HEK293 (cell line): ENCODE measurements around the gene RBM20.
A peak's percentile ranks its signal among the peaks of the same experiment; 100 is the strongest.

Experiments used
- GLIS2 ChIP-seq: fragments of 450-650 bp; formaldehyde crosslinking; IDR thresholded peaks from 2 replicates; pipeline ENCODE4 v1.5.1; 2016; ENCODE audit warnings: missing biosample characterization, missing genetic modification characterization
- KLF10 ChIP-seq: fragments of 450-650 bp; IDR thresholded peaks from 2 replicates; pipeline ENCODE4 v1.5.1; 2018; ENCODE audit warnings: missing biosample characterization, mild to moderate bottlenecking, missing genetic modification characterization
- KLF9 ChIP-seq: fragments of 450-650 bp; formaldehyde crosslinking; IDR thresholded peaks from 2 replicates; pipeline ENCODE4 v1.5.1; 2016; ENCODE audit warnings: missing biosample characterization, missing genetic modification characterization, low read depth
- ZBTB17 ChIP-seq: fragments of 450-650 bp; formaldehyde crosslinking; IDR thresholded peaks from 2 replicates; pipeline ENCODE4 v1.5.1; 2016; ENCODE audit warnings: missing biosample characterization, missing genetic modification characterization
- ZFP37 ChIP-seq: fragments of 450-650 bp; formaldehyde crosslinking; IDR thresholded peaks from 2 replicates; pipeline ENCODE4 v1.5.1; 2016; ENCODE audit warnings: missing biosample characterization, missing genetic modification characterization
- ZIC2 ChIP-seq: fragments of 450-650 bp; formaldehyde crosslinking; IDR thresholded peaks from 2 replicates; pipeline ENCODE4 v1.5.1; 2016; ENCODE audit warnings: missing biosample characterization, missing genetic modification characterization
- ZNF175 ChIP-seq: fragments of 450-650 bp; formaldehyde crosslinking; IDR thresholded peaks from 2 replicates; pipeline ENCODE4 v1.5.1; 2016; ENCODE audit warnings: missing biosample characterization, missing genetic modification characterization
- ZNF292 ChIP-seq: fragments of 450-650 bp; formaldehyde crosslinking; IDR thresholded peaks from 2 replicates; pipeline ENCODE4 v1.5.1; 2016; ENCODE audit warnings: low read depth, missing biosample characterization, missing genetic modification characterization, borderline replicate concordance
- ZNF510 ChIP-seq: fragments of 450-650 bp; formaldehyde crosslinking; IDR thresholded peaks from 2 replicates; pipeline ENCODE4 v1.5.1; 2018; ENCODE audit warnings: mild to moderate bottlenecking, missing genetic modification characterization, missing biosample characterization; ENCODE audit not compliant: insufficient replicate concordance
- ZNF585B ChIP-seq: fragments of 450-650 bp; formaldehyde crosslinking; IDR thresholded peaks from 2 replicates; pipeline ENCODE4 v1.5.1; 2016; ENCODE audit warnings: missing biosample characterization, missing genetic modification characterization
- ZNF664 ChIP-seq: fragments of 450-650 bp; formaldehyde crosslinking; IDR thresholded peaks from 2 replicates; pipeline ENCODE4 v1.5.1; 2016; ENCODE audit warnings: missing biosample characterization, missing genetic modification characterization
- TF ChIP-seq, protein P1 (sequence below): fragments of 450-650 bp; formaldehyde crosslinking; IDR thresholded peaks from 2 replicates; pipeline ENCODE4 v1.5.1; 2016; ENCODE audit warnings: missing biosample characterization, missing genetic modification characterization
- TF ChIP-seq, protein P2 (sequence below): fragments of 450-650 bp; formaldehyde crosslinking; IDR thresholded peaks from 2 replicates; pipeline ENCODE4 v1.5.1; 2017; ENCODE audit warnings: missing biosample characterization, missing genetic modification characterization
- TF ChIP-seq, protein P3 (sequence below): fragments of 450-650 bp; formaldehyde crosslinking; IDR thresholded peaks from 2 replicates; pipeline ENCODE4 v1.5.1; 2017; ENCODE audit warnings: missing biosample characterization, missing genetic modification characterization
- TF ChIP-seq, protein P4 (sequence below): fragments of 450-650 bp; formaldehyde crosslinking; IDR thresholded peaks from 2 replicates; pipeline ENCODE4 v1.5.1; 2016; ENCODE audit warnings: missing biosample characterization, missing genetic modification characterization

The RBM20 gene

GRCh38 chr10:110644598-110645462, 694 bp downstream of the RBM20 start (continued):
- no peak for TF ChIP-seq ZBTB17
- TF ChIP-seq ZIC2 (tag by site-specific recombination): no peak
- TF ChIP-seq ZNF510 (tag by site-specific recombination): no peak
- TF ChIP-seq, protein P1, sequence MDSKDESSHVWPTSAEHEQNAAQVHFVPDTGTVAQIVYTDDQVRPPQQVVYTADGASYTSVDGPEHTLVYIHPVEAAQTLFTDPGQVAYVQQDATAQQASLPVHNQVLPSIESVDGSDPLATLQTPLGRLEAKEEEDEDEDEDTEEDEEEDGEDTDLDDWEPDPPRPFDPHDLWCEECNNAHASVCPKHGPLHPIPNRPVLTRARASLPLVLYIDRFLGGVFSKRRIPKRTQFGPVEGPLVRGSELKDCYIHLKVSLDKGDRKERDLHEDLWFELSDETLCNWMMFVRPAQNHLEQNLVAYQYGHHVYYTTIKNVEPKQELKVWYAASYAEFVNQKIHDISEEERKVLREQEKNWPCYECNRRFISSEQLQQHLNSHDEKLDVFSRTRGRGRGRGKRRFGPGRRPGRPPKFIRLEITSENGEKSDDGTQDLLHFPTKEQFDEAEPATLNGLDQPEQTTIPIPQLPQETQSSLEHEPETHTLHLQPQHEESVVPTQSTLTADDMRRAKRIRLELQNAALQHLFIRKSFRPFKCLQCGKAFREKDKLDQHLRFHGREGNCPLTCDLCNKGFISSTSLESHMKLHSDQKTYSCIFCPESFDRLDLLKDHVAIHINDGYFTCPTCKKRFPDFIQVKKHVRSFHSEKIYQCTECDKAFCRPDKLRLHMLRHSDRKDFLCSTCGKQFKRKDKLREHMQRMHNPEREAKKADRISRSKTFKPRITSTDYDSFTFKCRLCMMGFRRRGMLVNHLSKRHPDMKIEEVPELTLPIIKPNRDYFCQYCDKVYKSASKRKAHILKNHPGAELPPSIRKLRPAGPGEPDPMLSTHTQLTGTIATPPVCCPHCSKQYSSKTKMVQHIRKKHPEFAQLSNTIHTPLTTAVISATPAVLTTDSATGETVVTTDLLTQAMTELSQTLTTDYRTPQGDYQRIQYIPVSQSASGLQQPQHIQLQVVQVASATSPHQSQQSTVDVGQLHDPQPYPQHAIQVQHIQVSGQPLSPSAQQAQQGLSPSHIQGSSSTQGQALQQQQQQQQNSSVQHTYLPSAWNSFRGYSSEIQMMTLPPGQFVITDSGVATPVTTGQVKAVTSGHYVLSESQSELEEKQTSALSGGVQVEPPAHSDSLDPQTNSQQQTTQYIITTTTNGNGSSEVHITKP (tag by site-specific recombination): peak; percentile 69
- TF ChIP-seq ZFP37 (tag by site-specific recombination): peak; percentile 40; the same call in 1 of the 2 replicates
- TF ChIP-seq KLF10 (tag by site-specific recombination): peak; percentile 28; the same call in 1 of the 2 replicates
- no peak for TF ChIP-seq KLF9 (tag by site-specific recombination)
- no peak for TF ChIP-seq ZNF585B (tag by site-specific recombination)
- no peak for TF ChIP-seq ZNF175 (tag by site-specific recombination)
- TF ChIP-seq ZNF664 (tag by site-specific recombination): no peak
- TF ChIP-seq, protein P2, sequence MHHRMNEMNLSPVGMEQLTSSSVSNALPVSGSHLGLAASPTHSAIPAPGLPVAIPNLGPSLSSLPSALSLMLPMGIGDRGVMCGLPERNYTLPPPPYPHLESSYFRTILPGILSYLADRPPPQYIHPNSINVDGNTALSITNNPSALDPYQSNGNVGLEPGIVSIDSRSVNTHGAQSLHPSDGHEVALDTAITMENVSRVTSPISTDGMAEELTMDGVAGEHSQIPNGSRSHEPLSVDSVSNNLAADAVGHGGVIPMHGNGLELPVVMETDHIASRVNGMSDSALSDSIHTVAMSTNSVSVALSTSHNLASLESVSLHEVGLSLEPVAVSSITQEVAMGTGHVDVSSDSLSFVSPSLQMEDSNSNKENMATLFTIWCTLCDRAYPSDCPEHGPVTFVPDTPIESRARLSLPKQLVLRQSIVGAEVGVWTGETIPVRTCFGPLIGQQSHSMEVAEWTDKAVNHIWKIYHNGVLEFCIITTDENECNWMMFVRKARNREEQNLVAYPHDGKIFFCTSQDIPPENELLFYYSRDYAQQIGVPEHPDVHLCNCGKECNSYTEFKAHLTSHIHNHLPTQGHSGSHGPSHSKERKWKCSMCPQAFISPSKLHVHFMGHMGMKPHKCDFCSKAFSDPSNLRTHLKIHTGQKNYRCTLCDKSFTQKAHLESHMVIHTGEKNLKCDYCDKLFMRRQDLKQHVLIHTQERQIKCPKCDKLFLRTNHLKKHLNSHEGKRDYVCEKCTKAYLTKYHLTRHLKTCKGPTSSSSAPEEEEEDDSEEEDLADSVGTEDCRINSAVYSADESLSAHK (tag by site-specific recombination): no peak
- TF ChIP-seq, protein P3, sequence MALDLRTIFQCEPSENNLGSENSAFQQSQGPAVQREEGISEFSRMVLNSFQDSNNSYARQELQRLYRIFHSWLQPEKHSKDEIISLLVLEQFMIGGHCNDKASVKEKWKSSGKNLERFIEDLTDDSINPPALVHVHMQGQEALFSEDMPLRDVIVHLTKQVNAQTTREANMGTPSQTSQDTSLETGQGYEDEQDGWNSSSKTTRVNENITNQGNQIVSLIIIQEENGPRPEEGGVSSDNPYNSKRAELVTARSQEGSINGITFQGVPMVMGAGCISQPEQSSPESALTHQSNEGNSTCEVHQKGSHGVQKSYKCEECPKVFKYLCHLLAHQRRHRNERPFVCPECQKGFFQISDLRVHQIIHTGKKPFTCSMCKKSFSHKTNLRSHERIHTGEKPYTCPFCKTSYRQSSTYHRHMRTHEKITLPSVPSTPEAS (tag by site-specific recombination): peak; percentile 92
- TF ChIP-seq GLIS2: no peak
- TF ChIP-seq ZNF292: no peak
- TF ChIP-seq, protein P4, sequence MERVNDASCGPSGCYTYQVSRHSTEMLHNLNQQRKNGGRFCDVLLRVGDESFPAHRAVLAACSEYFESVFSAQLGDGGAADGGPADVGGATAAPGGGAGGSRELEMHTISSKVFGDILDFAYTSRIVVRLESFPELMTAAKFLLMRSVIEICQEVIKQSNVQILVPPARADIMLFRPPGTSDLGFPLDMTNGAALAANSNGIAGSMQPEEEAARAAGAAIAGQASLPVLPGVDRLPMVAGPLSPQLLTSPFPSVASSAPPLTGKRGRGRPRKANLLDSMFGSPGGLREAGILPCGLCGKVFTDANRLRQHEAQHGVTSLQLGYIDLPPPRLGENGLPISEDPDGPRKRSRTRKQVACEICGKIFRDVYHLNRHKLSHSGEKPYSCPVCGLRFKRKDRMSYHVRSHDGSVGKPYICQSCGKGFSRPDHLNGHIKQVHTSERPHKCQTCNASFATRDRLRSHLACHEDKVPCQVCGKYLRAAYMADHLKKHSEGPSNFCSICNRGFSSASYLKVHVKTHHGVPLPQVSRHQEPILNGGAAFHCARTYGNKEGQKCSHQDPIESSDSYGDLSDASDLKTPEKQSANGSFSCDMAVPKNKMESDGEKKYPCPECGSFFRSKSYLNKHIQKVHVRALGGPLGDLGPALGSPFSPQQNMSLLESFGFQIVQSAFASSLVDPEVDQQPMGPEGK (tag by site-specific recombination): 0 out of 2 replicates have a peak, but pooled peaks have one; percentile 20
